OCI-LY7 (cell line): ENCODE data around the gene WNT11. TPM values are rescaled to one million over a fixed set of nuclear protein-coding genes. Genes with fewer than 3 reads are reported as not detected.

Source experiments
- BruUV-seq: library from RNA; stranded (reverse); fragments of 400-500 nt; replicated peaks from 2 replicates; lab custom pipeline; 2021; lab: Mats Ljungman, UMichigan
- CTCF ChIA-PET: fragments of 300-600 bp; sonication (Branson Sonifier 250); formaldehyde crosslinking; loops from one replicate; lab custom pipeline; 2022; ENCODE audit warnings: antibody characterized with exemption; ENCODE audit not compliant: unreplicated experiment; lab: Charles Lee
- POLR2A ChIA-PET: fragments of 300-600 bp; sonication (Branson Sonifier 250); formaldehyde crosslinking; loops from one replicate; lab custom pipeline; 2022; ENCODE audit warnings: antibody characterized with exemption; lab: Charles Lee
- DNase-seq: peaks from one replicate; pipeline ENCODE4 v3.0.0-alpha.2; 2015; ENCODE audit warnings: low spot score
- H2AFZ ChIP-seq: fragments of 200-600 bp; sonication (generic), shearing (Covaris generic); 2 replicates; pipeline ENCODE4 v1.6.1; 2014; ENCODE audit warnings: mild to moderate bottlenecking, antibody characterized with exemption, low read length, moderate library complexity
- H3K27ac ChIP-seq: fragments of 200-600 bp; sonication (generic); 2 replicates; pipeline ENCODE4 v1.5.1; 2014; ENCODE audit warnings: mixed run types, low read depth, mild to moderate bottlenecking, moderate library complexity, low read length, inconsistent platforms; ENCODE audit not compliant: poor library complexity, severe bottlenecking
- H3K36me3 ChIP-seq: fragments of 200-600 bp; sonication (generic); 2 replicates; pipeline ENCODE4 v1.6.1; 2014; ENCODE audit warnings: mild to moderate bottlenecking, antibody characterized with exemption, low read length, moderate library complexity, mixed read lengths; ENCODE audit not compliant: insufficient read depth
- H3K4me1 ChIP-seq: fragments of 200-600 bp; sonication (generic); 2 replicates; pipeline ENCODE4 v1.5.1; 2014; ENCODE audit warnings: mild to moderate bottlenecking, low read length; ENCODE audit not compliant: insufficient read depth, poor library complexity, severe bottlenecking
- H3K4me2 ChIP-seq: fragments of 200-600 bp; sonication (generic); 2 replicates; pipeline ENCODE4 v1.6.1; 2014; ENCODE audit warnings: mild to moderate bottlenecking, low read length
- H3K4me3 ChIP-seq: fragments of 200-600 bp; sonication (generic); 2 replicates; pipeline ENCODE4 v1.5.1; 2014; ENCODE audit warnings: mild to moderate bottlenecking, low read depth, low read length; ENCODE audit not compliant: poor library complexity, severe bottlenecking
- H3K79me2 ChIP-seq: fragments of 200-600 bp; sonication (generic); 2 replicates; pipeline ENCODE4 v1.6.1; 2016; ENCODE audit warnings: low read depth, mild to moderate bottlenecking, low read length, moderate library complexity, mixed read lengths; ENCODE audit not compliant: insufficient read depth
- H3K9me2 ChIP-seq: fragments of 200-600 bp; sonication (generic); 2 replicates; pipeline ENCODE4 v1.6.1; 2016; ENCODE audit warnings: mild to moderate bottlenecking, low read length, mixed read lengths; ENCODE audit not compliant: insufficient read depth
- H3K9me3 ChIP-seq: fragments of 200-600 bp; sonication (generic); 2 replicates; pipeline ENCODE4 v1.6.1; 2014; ENCODE audit warnings: mild to moderate bottlenecking, mixed run types, low read length, mixed read lengths
- H4K20me1 ChIP-seq: fragments of 200-600 bp; sonication (generic); 2 replicates; pipeline ENCODE4 v1.6.1; 2014; ENCODE audit warnings: mild to moderate bottlenecking, antibody characterized with exemption, low read length, moderate library complexity, mixed read lengths; ENCODE audit not compliant: insufficient read depth
- CTCF ChIP-seq: fragments of 200-600 bp; sonication (generic); conservative IDR thresholded peaks from 2 replicates; pipeline ENCODE4 v1.5.1; 2014; ENCODE audit warnings: mild to moderate bottlenecking, antibody characterized with exemption, low read length, moderate library complexity, mixed read lengths
- EZH2phosphoT487 ChIP-seq: fragments of 200-600 bp; sonication (generic); IDR thresholded peaks from 2 replicates; pipeline ENCODE4 v1.6.1; 2018; ENCODE audit warnings: low read depth, borderline replicate concordance, mild to moderate bottlenecking, mixed run types, antibody characterized with exemption, low read length, moderate library complexity, mixed read lengths
- intact Hi-C: fragments of 100-400 bp; cut with micrococcal nuclease; formaldehyde crosslinking; loops from one replicate; pipeline ENCODE4 v1.10.0; 2022; ENCODE audit not compliant: unreplicated experiment
- total RNA-seq, 2 experiments: library from RNA; depleted of rRNA in 1 of 2; stranded (reverse); fragments of >200 nt in 1 of 2; shearing (Covaris generic) in 1 of 2; gene quantifications; 2 replicates each; pipeline ENCODE4 v1.2.3, GENCODE V29; 2014 to 2022

Gene WNT11
- total RNA-seq, 2 experiments from 2014 or later: not detected

GRCh38 chr11:76172583-76172982 lies 33.7 kb downstream of the WNT11 start:
- intact Hi-C loops: no loop called here
- CTCF ChIA-PET: no interaction called here
- POLR2A ChIA-PET: no interaction called here
- DNase-seq: no peak
- H3K27ac ChIP-seq: no peak overlapping the region
- H4K20me1 ChIP-seq: no peaks in the 10 kb centered on the region
- H3K9me3 ChIP-seq: no peaks in the 10 kb centered on the region
- H3K36me3 ChIP-seq: no peaks in the 10 kb centered on the region
- no peaks in the 10 kb centered on the region for H3K79me2 ChIP-seq
- H2AFZ ChIP-seq: no peak overlapping the region
- H3K4me1 ChIP-seq: no peaks in the 10 kb centered on the region
- no TSS peak for BruUV-seq
- H3K9me2 ChIP-seq: no peaks in the 10 kb centered on the region
- TF ChIP-seq CTCF: no peak
- no peak for TF ChIP-seq EZH2phosphoT487
- H3K4me3 ChIP-seq: no peak overlapping the region
- no peak overlapping the region for H3K4me2 ChIP-seq

- H3K4me3 ChIP-seq: no peak overlapping the region
- H3K4me2 ChIP-seq: no peak overlapping the region
- ChIA-PET CTCF (no interaction called here), POLR2A (no interaction called here)
- H4K20me1 ChIP-seq: no peaks in the 10 kb centered on the region
- TF ChIP-seq EZH2phosphoT487 (no peak), CTCF (no peak)
- H3K9me3 ChIP-seq: no peaks in the 10 kb centered on the region
- no peaks in the 10 kb centered on the region for H3K4me1 ChIP-seq
- H3K36me3 ChIP-seq: no peaks in the 10 kb centered on the region
- no TSS peak for BruUV-seq
- H3K79me2 ChIP-seq: no peaks in the 10 kb centered on the region
- H2AFZ ChIP-seq: no peak overlapping the region
- H3K27ac ChIP-seq: no peak overlapping the region
- DNase-seq: no peak
- intact Hi-C loops: no loop called here
- H3K9me2 ChIP-seq: no peaks in the 10 kb centered on the region
These were observed 35.8 kb downstream of the WNT11 start for GRCh38 chr11:76170468-76170867.

GRCh38 chr11:76169473-76169896 lies 36.8 kb downstream of the WNT11 start:
- POLR2A ChIA-PET: no interaction called here
- DNase-seq: no peak
- CTCF ChIA-PET: no interaction called here
- no peak for TF ChIP-seq CTCF
- TF ChIP-seq EZH2phosphoT487: no peak
- H4K20me1 ChIP-seq: no peaks in the 10 kb centered on the region
- no peak overlapping the region for H2AFZ ChIP-seq
- H3K79me2 ChIP-seq: no peaks in the 10 kb centered on the region
- no TSS peak for BruUV-seq
- no peak overlapping the region for H3K27ac ChIP-seq
- no peaks in the 10 kb centered on the region for H3K9me2 ChIP-seq
- H3K4me2 ChIP-seq: no peak overlapping the region
- H3K4me3 ChIP-seq: no peak overlapping the region
- H3K36me3 ChIP-seq: no peaks in the 10 kb centered on the region
- H3K9me3 ChIP-seq: no peaks in the 10 kb centered on the region
- intact Hi-C loops: no loop called here
- H3K4me1 ChIP-seq: no peaks in the 10 kb centered on the region
